Measurements from ENCODE around the gene NOL4. TPM values are rescaled to one million over a fixed set of nuclear protein-coding genes. Genes with fewer than 3 reads are reported as not detected.
"Not testable (repeated sequence)": the region's sequence is repeated elsewhere in the genome, so short reads cannot be mapped to it uniquely, and the experiment has no call there.

The NOL4 gene, protein sequence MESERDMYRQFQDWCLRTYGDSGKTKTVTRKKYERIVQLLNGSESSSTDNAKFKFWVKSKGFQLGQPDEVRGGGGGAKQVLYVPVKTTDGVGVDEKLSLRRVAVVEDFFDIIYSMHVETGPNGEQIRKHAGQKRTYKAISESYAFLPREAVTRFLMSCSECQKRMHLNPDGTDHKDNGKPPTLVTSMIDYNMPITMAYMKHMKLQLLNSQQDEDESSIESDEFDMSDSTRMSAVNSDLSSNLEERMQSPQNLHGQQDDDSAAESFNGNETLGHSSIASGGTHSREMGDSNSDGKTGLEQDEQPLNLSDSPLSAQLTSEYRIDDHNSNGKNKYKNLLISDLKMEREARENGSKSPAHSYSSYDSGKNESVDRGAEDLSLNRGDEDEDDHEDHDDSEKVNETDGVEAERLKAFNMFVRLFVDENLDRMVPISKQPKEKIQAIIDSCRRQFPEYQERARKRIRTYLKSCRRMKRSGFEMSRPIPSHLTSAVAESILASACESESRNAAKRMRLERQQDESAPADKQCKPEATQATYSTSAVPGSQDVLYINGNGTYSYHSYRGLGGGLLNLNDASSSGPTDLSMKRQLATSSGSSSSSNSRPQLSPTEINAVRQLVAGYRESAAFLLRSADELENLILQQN
- polyA plus RNA-seq (2014; cell fraction: cytosol; rRNA removed): 17.1 and 18.6 TPM in 2 replicates
- polyA plus RNA-seq (2014; cell fraction: nucleus; rRNA removed): 12.2 and 13.2 TPM in 2 replicates

DNA sequence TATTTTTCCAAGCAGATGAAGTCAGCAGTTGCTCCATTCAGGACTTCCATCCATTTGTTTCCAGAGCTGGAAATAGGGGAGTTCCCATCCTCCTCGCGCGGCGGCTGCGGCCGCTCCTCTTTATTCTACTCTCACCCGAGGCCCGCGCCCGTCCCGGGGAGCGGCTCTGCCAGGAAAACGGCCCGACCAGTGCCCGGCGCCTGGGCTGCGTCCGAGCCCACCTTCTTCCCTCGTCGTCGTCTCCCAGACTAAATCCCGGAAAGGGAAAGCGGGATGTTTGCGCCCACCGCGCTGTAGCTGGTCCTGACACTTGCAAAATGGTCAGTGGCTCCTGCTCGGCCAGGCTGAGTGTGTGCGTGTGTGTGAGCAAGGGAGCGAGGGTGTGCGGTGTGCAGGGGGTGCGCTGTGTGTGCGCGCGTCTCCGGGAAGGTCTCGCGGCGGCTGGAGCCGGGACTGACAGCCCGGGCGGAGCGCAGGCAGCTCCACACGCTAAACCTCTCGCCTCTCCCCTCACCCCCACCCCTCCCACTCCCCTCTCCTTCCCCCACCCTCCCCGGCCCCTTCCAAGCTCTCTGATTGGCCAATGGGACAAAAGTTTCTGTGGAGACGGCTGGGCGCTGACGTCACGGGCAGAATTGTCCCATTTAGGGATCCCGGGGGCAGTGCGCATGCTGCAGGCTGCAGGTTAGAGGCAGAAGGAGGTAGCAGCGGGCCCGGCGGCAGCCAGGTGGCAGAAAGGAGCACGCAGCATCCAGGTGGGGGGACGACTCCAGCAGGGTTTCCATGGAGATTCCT lies at the start of gene NOL4:
Gene NOL4 (minus strand): TSS at position 491 of the 795 bp plus-strand sequence. CDS start 1,660 bp downstream, outside the sequence.
- peak; percentile 97 for DNase-seq (ENCODE audit: low spot score)

GRCh38 chr18:34266029-34266428 lies 41.3 kb upstream of the NOL4 start:
- not testable (repeated sequence) for DNase-seq (ENCODE audit: low spot score)

- DNase-seq (ENCODE audit: low spot score): no peak
These were observed 37.4 kb upstream of the NOL4 start for GRCh38 chr18:34261865-34262780.

- no peak for DNase-seq (ENCODE audit: low spot score)
These were observed 33.5 kb upstream of the NOL4 start for GRCh38 chr18:34258176-34258575.

DNA sequence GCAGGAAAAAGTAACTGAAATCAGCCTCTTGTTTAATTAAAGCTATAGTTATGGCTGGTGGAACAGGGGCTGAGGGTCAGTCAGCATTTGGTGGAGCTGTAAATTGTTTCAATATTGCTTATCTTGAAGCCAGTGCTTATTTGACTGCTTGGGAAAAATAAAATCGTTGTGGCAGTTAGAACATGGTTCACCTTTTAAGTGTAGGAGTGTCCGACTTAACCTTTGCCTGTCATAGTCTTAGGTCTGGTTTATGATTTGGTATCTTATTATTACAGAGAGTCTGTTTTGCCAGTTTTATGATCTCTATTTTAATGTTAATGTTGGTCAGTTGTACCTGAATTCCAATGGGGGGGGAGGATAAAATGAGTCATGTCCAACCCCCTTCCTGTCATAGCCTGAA lies 27.2 kb upstream of the NOL4 start:
- DNase-seq (ENCODE audit: low spot score): no peak

GRCh38 chr18:34248727-34249126 lies 24.0 kb upstream of the NOL4 start:
- DNase-seq (ENCODE audit: low spot score): no peak

DNA sequence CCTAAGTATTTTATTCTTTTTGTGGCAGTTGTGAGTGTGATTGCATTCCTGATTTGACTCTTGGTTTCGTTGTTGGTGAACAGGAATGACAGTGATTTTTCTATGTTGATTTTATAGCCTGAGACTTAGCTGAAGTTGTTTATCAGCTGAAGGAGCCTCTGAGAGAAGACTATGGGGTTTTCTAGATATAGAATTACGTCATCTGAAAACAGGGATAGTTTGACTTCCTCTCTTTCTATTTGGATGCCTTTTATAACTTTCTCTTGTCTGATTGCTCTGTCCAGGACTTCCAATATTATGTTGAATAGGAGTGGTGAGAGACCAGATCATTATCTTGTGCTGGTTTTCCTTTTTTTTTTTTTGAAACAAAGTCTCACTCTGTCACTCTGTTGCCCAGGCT lies 18.0 kb upstream of the NOL4 start:
- DNase-seq (ENCODE audit: low spot score): no peak

- DNase-seq (ENCODE audit: low spot score): not testable (repeated sequence)
These were observed 9.2 kb upstream of the NOL4 start for GRCh38 chr18:34233781-34234388.

DNA sequence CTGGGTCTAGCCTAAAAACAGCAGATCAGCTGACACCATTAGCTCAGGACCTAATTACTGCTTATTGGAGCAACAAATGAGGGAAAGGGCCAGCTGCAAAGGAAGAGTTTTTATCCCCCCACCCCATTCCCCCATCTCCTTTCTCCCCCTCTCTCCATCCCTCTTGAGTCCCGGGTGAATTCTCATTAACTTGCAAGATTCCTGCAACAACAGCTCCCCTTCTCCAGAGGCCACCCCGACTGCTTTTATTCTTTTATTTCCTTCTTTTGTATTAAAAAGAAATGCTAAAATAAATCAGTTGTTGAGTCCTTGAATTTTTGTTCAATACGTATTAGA lies 473 bp upstream of the NOL4 start:
- no peak for DNase-seq (ENCODE audit: low spot score)

DNA sequence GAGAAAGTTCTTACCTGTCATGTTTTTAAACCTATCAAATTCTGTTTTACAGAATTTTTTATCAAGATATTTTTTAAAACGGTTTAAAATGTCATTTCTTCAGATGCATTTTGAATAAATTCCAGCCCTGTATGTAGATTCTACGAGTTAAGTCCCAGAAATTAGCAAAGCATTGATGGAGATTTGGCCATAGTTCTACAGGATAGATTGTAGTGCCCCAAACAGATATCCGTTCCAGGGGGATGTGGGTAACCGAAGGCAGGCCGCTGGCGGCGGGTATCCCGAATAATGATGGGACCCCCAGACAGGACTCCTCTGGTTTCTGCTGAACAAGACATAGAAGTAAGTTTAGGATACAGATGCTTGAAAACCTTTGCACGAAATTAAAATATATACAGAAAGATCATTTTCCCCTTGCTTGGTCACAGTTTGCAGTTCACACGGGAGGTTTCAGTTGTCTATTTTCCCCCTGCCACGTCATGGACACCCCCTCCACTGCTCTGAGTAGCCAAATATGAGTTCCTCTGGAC lies 755 bp downstream of the NOL4 start:
- peak; percentile 6 for DNase-seq (ENCODE audit: low spot score)

GRCh38 chr18:34223164-34223892 lies 1.4 kb downstream of the NOL4 start:
- DNase-seq (ENCODE audit: low spot score): peak; percentile 65

DNA sequence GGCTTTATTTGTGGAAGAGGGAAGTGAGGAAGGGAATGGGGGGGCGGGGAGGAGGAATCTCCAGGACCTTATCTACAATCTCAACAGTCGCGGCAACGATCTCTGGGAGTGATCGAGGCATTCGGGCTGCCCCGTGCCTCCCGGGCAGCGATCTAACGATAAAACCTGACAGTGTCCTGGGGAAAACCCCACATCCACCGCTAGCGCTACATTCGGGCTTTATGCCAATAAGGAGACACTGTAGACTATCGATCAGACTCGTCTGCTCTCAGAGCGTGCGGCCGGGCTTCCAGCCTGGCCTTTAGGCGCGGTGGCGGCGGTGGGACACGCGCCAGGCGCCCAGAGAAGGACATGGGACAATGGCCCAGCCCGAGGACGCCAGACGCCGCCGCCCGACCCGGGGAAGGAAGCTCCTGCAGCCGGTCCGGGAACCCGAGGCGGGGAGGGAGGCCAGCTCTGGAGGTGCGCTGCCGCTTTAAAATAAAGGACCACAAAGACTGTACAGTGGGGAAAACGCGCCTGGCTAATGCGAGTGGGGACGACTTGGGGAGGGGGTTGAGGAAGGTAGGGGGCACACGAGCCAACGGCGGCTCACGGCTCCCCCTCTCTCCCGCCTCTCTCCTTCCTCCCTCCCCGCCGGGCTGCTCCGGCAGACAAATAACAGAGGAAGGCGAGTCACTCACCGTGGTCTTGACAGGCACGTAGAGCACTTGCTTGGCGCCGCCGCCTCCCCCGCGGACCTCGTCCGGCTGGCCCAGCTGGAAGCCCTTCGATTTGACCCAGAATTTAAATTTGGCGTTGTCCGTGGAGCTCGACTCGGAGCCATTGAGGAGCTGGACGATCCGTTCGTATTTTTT lies 2.2 kb downstream of the NOL4 start:
- DNase-seq (ENCODE audit: low spot score): peak; percentile 88

DNA sequence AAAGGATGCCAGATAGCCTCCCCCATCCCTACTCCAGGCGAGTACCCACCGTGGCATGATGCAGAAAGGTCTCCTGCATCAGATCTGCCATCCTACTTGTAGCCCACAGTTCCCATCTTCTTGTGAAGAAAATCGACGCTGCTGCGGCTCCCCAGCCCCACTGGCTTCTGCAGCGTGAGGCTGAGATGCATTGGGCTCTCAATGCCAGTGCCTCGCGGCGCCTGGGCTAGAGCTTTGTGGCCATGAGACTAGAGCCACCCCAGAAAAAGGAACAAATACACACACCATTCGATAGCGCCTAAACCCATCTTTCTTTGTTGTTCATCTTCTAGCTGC lies 2.8 kb downstream of the NOL4 start:
- DNase-seq (ENCODE audit: low spot score): peak; percentile 81

DNA sequence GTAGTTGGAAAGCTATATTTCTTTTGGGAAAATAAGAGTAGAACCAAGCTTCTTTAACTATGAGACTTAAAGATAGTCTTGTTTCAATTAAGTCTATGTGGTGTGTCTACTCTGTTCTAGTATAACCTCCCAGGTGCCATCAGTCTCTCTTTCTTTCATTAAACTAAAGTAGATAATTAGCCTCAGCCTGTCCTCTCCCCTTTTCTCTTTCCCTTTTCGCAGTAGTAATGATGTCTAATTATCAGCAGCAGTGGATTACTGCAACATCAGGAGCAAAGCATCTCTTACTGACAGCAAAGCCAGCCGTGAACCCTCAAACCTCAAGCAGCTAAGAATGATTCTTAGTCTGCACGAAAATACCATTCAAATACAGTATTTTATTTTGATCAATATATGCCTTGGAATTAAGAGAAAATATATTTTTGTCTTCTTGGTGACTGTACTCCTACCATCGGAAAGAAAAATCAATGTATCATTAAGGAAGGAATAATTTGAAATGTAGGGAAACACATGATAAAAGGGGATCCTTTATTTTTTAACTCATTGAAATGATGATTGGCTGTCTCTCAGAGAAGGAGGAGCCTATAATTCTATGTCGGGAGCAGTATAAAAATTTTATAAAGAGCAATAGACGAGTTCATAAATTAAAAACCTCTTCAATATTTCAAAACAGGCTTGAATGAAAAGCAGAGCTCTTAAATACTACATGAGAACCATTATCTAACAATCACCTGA lies 4.5 kb downstream of the NOL4 start:
- DNase-seq (ENCODE audit: low spot score): peak; percentile 10

DNA sequence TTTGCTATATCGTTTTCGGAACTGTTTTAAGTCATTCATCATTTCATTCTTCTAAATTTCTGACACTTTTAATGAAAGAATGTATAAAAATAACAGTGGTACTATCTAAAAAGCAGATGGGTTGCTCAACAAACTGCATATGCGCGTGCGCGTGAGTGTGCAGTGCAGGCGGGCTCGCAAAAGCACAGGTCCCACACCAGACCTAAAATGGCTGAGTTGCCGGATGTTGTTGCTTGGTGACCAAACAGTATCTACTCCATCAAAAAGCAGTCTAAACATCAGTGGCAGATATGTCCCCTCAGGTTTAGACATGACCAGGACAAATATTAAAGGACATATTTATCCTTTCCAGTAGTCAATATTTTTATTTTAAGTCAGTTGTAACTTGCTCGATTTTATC lies 5.1 kb downstream of the NOL4 start:
- DNase-seq (ENCODE audit: low spot score): peak; percentile 85

- DNase-seq (ENCODE audit: low spot score): no peak
These were observed 12.2 kb downstream of the NOL4 start for GRCh38 chr18:34212511-34212910.

GRCh38 chr18:34207344-34207851 lies 17.3 kb downstream of the NOL4 start:
- DNase-seq (ENCODE audit: low spot score): no peak

- no peak for DNase-seq (ENCODE audit: low spot score)
These were observed 20.8 kb downstream of the NOL4 start for GRCh38 chr18:34203866-34204265.

Measured in SK-N-DZ (cell line).